Activated naive CD4-positive, alpha-beta T cell treated with anti-CD3 and anti-CD28 coated beads, Interleukin-2, amount 10 ng/mL, durations not matched to agents 7 days and 5 days (primary cell): ENCODE measurements around the gene IKZF2.

ENCODE experiments used
- CTCF ChIA-PET: fragments of 350-600 bp; sonication (Branson Sonifier 250); formaldehyde crosslinking; loops from one replicate; lab custom pipeline; 2021; ENCODE audit warnings: antibody characterized with exemption; lab: Charles Lee
- DNase-seq: peaks from one replicate; pipeline ENCODE4 v3.0.0-alpha.2; 2020
- H3K27ac Mint-ChIP-seq: one replicate; pipeline ENCODE4 v1.8.0; 2021; ENCODE audit warnings: mild to moderate bottlenecking, moderate library complexity, mixed read lengths
- H3K27me3 Mint-ChIP-seq: one replicate; pipeline ENCODE4 v1.8.0; 2021; ENCODE audit warnings: mild to moderate bottlenecking, mixed read lengths
- H3K36me3 Mint-ChIP-seq: one replicate; pipeline ENCODE4 v1.8.0; 2021; ENCODE audit warnings: mixed read lengths
- H3K4me1 Mint-ChIP-seq: one replicate; pipeline ENCODE4 v1.8.0; 2021; ENCODE audit warnings: mixed read lengths
- H3K4me3 Mint-ChIP-seq: one replicate; pipeline ENCODE4 v1.8.0; 2021; ENCODE audit warnings: mild to moderate bottlenecking, moderate library complexity, mixed read lengths
- H3K9me3 Mint-ChIP-seq: one replicate; pipeline ENCODE4 v1.8.0; 2021; ENCODE audit warnings: mixed read lengths

IKZF2 gene

GRCh38 chr2:213101692-213102460, 49.5 kb downstream of the IKZF2 start:
- Mint-ChIP-seq H3K4me3 (no peak overlapping the region), H3K27ac (no peak overlapping the region), H3K36me3 (no peaks in the 10 kb centered on the region), H3K27me3 (no peaks in the 10 kb centered on the region), H3K4me1 (peaks cover 9% of the 10 kb centered on the region), H3K9me3 (no peaks in the 10 kb centered on the region)
- CTCF ChIA-PET = no interaction called here
- no peak for DNase-seq

- Mint-ChIP-seq H3K4me3 (no peak overlapping the region), H3K27me3 (no peaks in the 10 kb centered on the region), H3K4me1 (peaks cover 9% of the 10 kb centered on the region), H3K27ac (no peak overlapping the region), H3K36me3 (no peaks in the 10 kb centered on the region), H3K9me3 (no peaks in the 10 kb centered on the region)
- CTCF ChIA-PET = no interaction called here
- DNase-seq = no peak
Observed at GRCh38 chr2:213101109-213101508, 50.3 kb downstream of the IKZF2 start.

- Mint-ChIP-seq H3K27me3 (no peaks in the 10 kb centered on the region), H3K4me3 (no peak overlapping the region), H3K9me3 (no peaks in the 10 kb centered on the region), H3K36me3 (no peaks in the 10 kb centered on the region), H3K27ac (no peak overlapping the region), H3K4me1 (peaks cover 3% of the 10 kb centered on the region)
- DNase-seq = no peak
- CTCF ChIA-PET = no interaction called here
Observed at GRCh38 chr2:213098612-213099011, 52.8 kb downstream of the IKZF2 start.

GRCh38 chr2:213091765-213092164, 59.6 kb downstream of the IKZF2 start:
- DNase-seq = no peak
- no peak overlapping the region for H3K27ac Mint-ChIP-seq
- H3K27me3 Mint-ChIP-seq = no peaks in the 10 kb centered on the region
- no peaks in the 10 kb centered on the region for H3K36me3 Mint-ChIP-seq
- H3K4me3 Mint-ChIP-seq = no peak overlapping the region
- CTCF ChIA-PET = no interaction called here
- H3K4me1 Mint-ChIP-seq = no peaks in the 10 kb centered on the region
- H3K9me3 Mint-ChIP-seq = no peaks in the 10 kb centered on the region

- Mint-ChIP-seq H3K9me3 (no peaks in the 10 kb centered on the region), H3K27ac (no peak overlapping the region), H3K36me3 (no peaks in the 10 kb centered on the region), H3K4me1 (no peaks in the 10 kb centered on the region), H3K4me3 (no peak overlapping the region), H3K27me3 (no peaks in the 10 kb centered on the region)
- no peak for DNase-seq
- CTCF ChIA-PET = no interaction called here
Observed at GRCh38 chr2:213090772-213091171, 60.6 kb downstream of the IKZF2 start.

GRCh38 chr2:213089438-213089837, 62.0 kb downstream of the IKZF2 start:
- H3K9me3 Mint-ChIP-seq = no peaks in the 10 kb centered on the region
- H3K27me3 Mint-ChIP-seq = no peaks in the 10 kb centered on the region
- CTCF ChIA-PET = no interaction called here
- no peaks in the 10 kb centered on the region for H3K4me1 Mint-ChIP-seq
- no peak overlapping the region for H3K27ac Mint-ChIP-seq
- H3K4me3 Mint-ChIP-seq = no peak overlapping the region
- DNase-seq = no peak
- no peaks in the 10 kb centered on the region for H3K36me3 Mint-ChIP-seq

GRCh38 chr2:213087040-213087439, 64.4 kb downstream of the IKZF2 start:
- no peaks in the 10 kb centered on the region for H3K27me3 Mint-ChIP-seq
- CTCF ChIA-PET = no interaction called here
- no peaks in the 10 kb centered on the region for H3K36me3 Mint-ChIP-seq
- no peaks in the 10 kb centered on the region for H3K4me1 Mint-ChIP-seq
- H3K4me3 Mint-ChIP-seq = no peak overlapping the region
- no peak for DNase-seq
- no peaks in the 10 kb centered on the region for H3K9me3 Mint-ChIP-seq
- no peak overlapping the region for H3K27ac Mint-ChIP-seq

GRCh38 chr2:213086571-213086970, 64.8 kb downstream of the IKZF2 start:
- Mint-ChIP-seq H3K36me3 (no peaks in the 10 kb centered on the region), H3K27ac (no peak overlapping the region), H3K4me3 (no peak overlapping the region), H3K4me1 (no peaks in the 10 kb centered on the region), H3K9me3 (no peaks in the 10 kb centered on the region), H3K27me3 (no peaks in the 10 kb centered on the region)
- CTCF ChIA-PET = no interaction called here
- DNase-seq = no peak

GRCh38 chr2:213086050-213086449, 65.4 kb downstream of the IKZF2 start:
- DNase-seq = no peak
- CTCF ChIA-PET = no interaction called here
- no peak overlapping the region for H3K4me3 Mint-ChIP-seq
- H3K27me3 Mint-ChIP-seq = no peaks in the 10 kb centered on the region
- no peaks in the 10 kb centered on the region for H3K36me3 Mint-ChIP-seq
- H3K9me3 Mint-ChIP-seq = no peaks in the 10 kb centered on the region
- H3K4me1 Mint-ChIP-seq = no peaks in the 10 kb centered on the region
- H3K27ac Mint-ChIP-seq = no peak overlapping the region

- DNase-seq = no peak
- H3K4me3 Mint-ChIP-seq = no peak overlapping the region
- H3K36me3 Mint-ChIP-seq = no peaks in the 10 kb centered on the region
- H3K4me1 Mint-ChIP-seq = no peaks in the 10 kb centered on the region
- no peaks in the 10 kb centered on the region for H3K27me3 Mint-ChIP-seq
- H3K9me3 Mint-ChIP-seq = no peaks in the 10 kb centered on the region
- CTCF ChIA-PET = no interaction called here
- H3K27ac Mint-ChIP-seq = no peak overlapping the region
Observed at GRCh38 chr2:213085538-213085937, 65.9 kb downstream of the IKZF2 start.

GRCh38 chr2:213084261-213084660, 67.2 kb downstream of the IKZF2 start:
- Mint-ChIP-seq H3K27ac (no peak overlapping the region), H3K36me3 (no peaks in the 10 kb centered on the region), H3K4me1 (no peaks in the 10 kb centered on the region), H3K27me3 (no peaks in the 10 kb centered on the region), H3K4me3 (no peak overlapping the region), H3K9me3 (no peaks in the 10 kb centered on the region)
- CTCF ChIA-PET = no interaction called here
- DNase-seq = no peak

GRCh38 chr2:213080969-213081617, 70.3 kb downstream of the IKZF2 start:
- no peaks in the 10 kb centered on the region for H3K9me3 Mint-ChIP-seq
- H3K27ac Mint-ChIP-seq = no peak overlapping the region
- CTCF ChIA-PET = no interaction called here
- H3K27me3 Mint-ChIP-seq = no peaks in the 10 kb centered on the region
- no peaks in the 10 kb centered on the region for H3K36me3 Mint-ChIP-seq
- no peak for DNase-seq
- no peaks in the 10 kb centered on the region for H3K4me1 Mint-ChIP-seq
- H3K4me3 Mint-ChIP-seq = no peak overlapping the region

GRCh38 chr2:213079756-213080155, 71.7 kb downstream of the IKZF2 start:
- no peaks in the 10 kb centered on the region for H3K4me1 Mint-ChIP-seq
- H3K9me3 Mint-ChIP-seq = no peaks in the 10 kb centered on the region
- no peak overlapping the region for H3K27ac Mint-ChIP-seq
- no peak overlapping the region for H3K4me3 Mint-ChIP-seq
- no peaks in the 10 kb centered on the region for H3K36me3 Mint-ChIP-seq
- CTCF ChIA-PET = no interaction called here
- H3K27me3 Mint-ChIP-seq = no peaks in the 10 kb centered on the region
- no peak for DNase-seq

- H3K4me1 Mint-ChIP-seq = no peaks in the 10 kb centered on the region
- no peaks in the 10 kb centered on the region for H3K27me3 Mint-ChIP-seq
- no peak overlapping the region for H3K27ac Mint-ChIP-seq
- no peak for DNase-seq
- H3K4me3 Mint-ChIP-seq = no peak overlapping the region
- CTCF ChIA-PET = no interaction called here
- no peaks in the 10 kb centered on the region for H3K36me3 Mint-ChIP-seq
- H3K9me3 Mint-ChIP-seq = no peaks in the 10 kb centered on the region
Observed at GRCh38 chr2:213078686-213079085, 72.7 kb downstream of the IKZF2 start.

- CTCF ChIA-PET = no interaction called here
- no peaks in the 10 kb centered on the region for H3K36me3 Mint-ChIP-seq
- no peaks in the 10 kb centered on the region for H3K9me3 Mint-ChIP-seq
- no peak overlapping the region for H3K27ac Mint-ChIP-seq
- DNase-seq = no peak
- no peaks in the 10 kb centered on the region for H3K4me1 Mint-ChIP-seq
- no peak overlapping the region for H3K4me3 Mint-ChIP-seq
- H3K27me3 Mint-ChIP-seq = peaks cover 4% of the 10 kb centered on the region
Observed at GRCh38 chr2:213069531-213069930, 81.9 kb downstream of the IKZF2 start.
